HL-60 (cell line): ENCODE data around the gene CLCNKA.
"Not testable (repeated sequence)": the region's sequence is repeated elsewhere in the genome, so short reads cannot be mapped to it uniquely, and the experiment has no call there.

ENCODE experiments used
- DNase-seq, 2 experiments: peaks; one replicate each; pipeline ENCODE4 v3.0.0-alpha.2; 2010 to 2020; ENCODE audit warnings: low read depth in 1 of 2, low spot score in 1 of 2
- H3K27ac ChIP-seq: fragments of 250-450 bp; sonication (Bioruptor Pico); replicated peaks from 2 replicates; pipeline ENCODE4 v1.5.1; 2020; ENCODE audit warnings: mild to moderate bottlenecking, moderate library complexity
- H3K27me3 ChIP-seq: fragments of 250-450 bp; sonication (Bioruptor Pico); 2 replicates; pipeline ENCODE4 v1.5.1; 2021; ENCODE audit warnings: mild to moderate bottlenecking, moderate library complexity; ENCODE audit not compliant: insufficient read depth, poor library complexity, severe bottlenecking
- H3K4me3 ChIP-seq: replicated peaks from 2 replicates; pipeline ENCODE4 v1.5.1; 2011; ENCODE audit warnings: mild to moderate bottlenecking, control low read depth, low read length; ENCODE audit not compliant: insufficient read depth
- GABPA ChIP-seq: IDR thresholded peaks from 2 replicates; pipeline ENCODE4 v1.6.1; 2012; ENCODE audit warnings: low read depth
- POLR2AphosphoS5 ChIP-seq: IDR thresholded peaks from 2 replicates; pipeline ENCODE4 v1.6.1; 2012; ENCODE audit warnings: low read depth
- REST ChIP-seq: IDR thresholded peaks from 2 replicates; pipeline ENCODE4 v1.6.1; 2012; ENCODE audit warnings: low read depth; ENCODE audit not compliant: insufficient replicate concordance
- SPI1 ChIP-seq: IDR thresholded peaks from 2 replicates; pipeline ENCODE4 v1.6.1; 2012; ENCODE audit warnings: low read depth, mild to moderate bottlenecking, borderline replicate concordance
- TF ChIP-seq, protein P1 (sequence below): IDR thresholded peaks from one replicate; pipeline ENCODE4 v1.5.1; 2011; ENCODE audit warnings: low read length, control low read depth, inconsistent platforms; ENCODE audit not compliant: insufficient read depth

CLCNKA gene

GRCh38 chr1:16061266-16061665 lies 39.4 kb downstream of the CLCNKA start:
- H3K27me3 ChIP-seq = peaks cover 23% of the 10 kb centered on the region
- H3K4me3 ChIP-seq = no peak overlapping the region
- H3K27ac ChIP-seq = no peak overlapping the region
- TF ChIP-seq POLR2AphosphoS5 (no peak), SPI1 (no peak), REST (no peak), GABPA (no peak)
- TF ChIP-seq, protein P1, sequence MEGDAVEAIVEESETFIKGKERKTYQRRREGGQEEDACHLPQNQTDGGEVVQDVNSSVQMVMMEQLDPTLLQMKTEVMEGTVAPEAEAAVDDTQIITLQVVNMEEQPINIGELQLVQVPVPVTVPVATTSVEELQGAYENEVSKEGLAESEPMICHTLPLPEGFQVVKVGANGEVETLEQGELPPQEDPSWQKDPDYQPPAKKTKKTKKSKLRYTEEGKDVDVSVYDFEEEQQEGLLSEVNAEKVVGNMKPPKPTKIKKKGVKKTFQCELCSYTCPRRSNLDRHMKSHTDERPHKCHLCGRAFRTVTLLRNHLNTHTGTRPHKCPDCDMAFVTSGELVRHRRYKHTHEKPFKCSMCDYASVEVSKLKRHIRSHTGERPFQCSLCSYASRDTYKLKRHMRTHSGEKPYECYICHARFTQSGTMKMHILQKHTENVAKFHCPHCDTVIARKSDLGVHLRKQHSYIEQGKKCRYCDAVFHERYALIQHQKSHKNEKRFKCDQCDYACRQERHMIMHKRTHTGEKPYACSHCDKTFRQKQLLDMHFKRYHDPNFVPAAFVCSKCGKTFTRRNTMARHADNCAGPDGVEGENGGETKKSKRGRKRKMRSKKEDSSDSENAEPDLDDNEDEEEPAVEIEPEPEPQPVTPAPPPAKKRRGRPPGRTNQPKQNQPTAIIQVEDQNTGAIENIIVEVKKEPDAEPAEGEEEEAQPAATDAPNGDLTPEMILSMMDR = no peak
- DNase-seq = no peak

DNA sequence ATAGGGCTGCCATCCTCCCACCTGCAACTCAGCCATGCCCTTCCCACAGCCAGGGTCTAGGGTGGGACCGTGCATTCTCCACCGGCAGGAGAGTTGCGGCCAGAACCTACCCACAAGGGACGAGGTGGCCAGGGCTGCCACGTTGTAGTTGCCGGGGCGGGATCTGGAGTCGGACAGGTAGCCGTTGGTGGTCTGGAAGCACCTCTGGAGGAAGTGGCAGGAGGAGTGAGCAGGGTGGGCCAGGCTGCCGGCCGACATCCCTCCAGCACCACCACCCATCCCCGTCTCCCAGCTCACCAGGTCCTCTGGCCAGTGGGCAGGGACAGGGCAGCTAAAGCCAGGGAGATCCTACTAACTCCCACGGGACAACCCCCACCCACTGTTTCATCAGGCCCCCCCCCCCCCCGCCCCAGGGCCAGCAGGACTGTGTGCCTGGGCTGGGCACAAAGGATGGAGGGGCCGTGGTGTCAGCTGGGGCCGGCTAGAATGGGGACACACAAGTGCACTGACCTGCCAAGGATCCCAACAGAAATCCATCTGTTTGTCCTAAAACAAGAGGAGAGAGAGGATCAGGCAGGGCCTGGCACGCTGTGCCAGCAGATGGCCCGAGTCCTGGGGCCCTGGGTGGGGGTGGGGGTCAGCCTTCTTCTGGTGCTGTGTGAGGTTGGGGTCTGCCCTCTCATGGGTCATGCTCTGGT lies 40.3 kb downstream of the CLCNKA start:
- DNase-seq, H3K27ac ChIP-seq, H3K4me3 ChIP-seq: not testable (repeated sequence)
- peaks cover 28% of the 10 kb centered on the region for H3K27me3 ChIP-seq

GRCh38 chr1:16062687-16063075 lies 40.8 kb downstream of the CLCNKA start:
- not testable (repeated sequence) for DNase-seq, H3K4me3 ChIP-seq, H3K27ac ChIP-seq
- H3K27me3 ChIP-seq = peaks cover 34% of the 10 kb centered on the region

GRCh38 chr1:16063226-16063829 lies 41.5 kb downstream of the CLCNKA start:
- no peak overlapping the region for H3K27ac ChIP-seq
- H3K27me3 ChIP-seq = peaks cover 38% of the 10 kb centered on the region
- TF ChIP-seq, protein P1 = no peak
- TF ChIP-seq SPI1 (no peak), POLR2AphosphoS5 (no peak), REST (no peak), GABPA (no peak)
- no peak for DNase-seq
- H3K4me3 ChIP-seq = no peak overlapping the region

DNA sequence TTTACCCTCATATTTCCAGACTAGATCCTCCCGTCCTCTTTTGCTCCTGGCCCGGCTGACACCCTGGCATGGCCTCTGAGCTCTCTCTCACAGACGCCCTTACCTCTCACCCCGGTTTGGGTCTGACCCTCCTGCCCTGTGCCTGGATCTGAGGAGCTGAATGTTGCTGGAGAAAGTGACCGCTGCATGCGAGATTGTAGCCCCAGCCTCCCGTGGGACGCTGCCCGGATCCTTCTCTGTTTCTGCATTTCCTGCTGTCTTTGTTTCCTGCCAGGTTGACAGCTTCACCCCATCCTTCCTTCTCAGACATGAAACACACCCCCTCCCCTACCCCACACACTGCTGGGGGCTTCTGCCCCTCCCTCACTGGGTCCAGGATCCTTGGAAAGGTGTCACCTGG lies 42.1 kb downstream of the CLCNKA start:
- DNase-seq = no peak
- Histone ChIP-seq H3K4me3 (no peak overlapping the region), H3K27ac (no peak overlapping the region), H3K27me3 (peaks cover 42% of the 10 kb centered on the region)
- TF ChIP-seq POLR2AphosphoS5 = no peak
- no peak for TF ChIP-seq SPI1
- no peak for TF ChIP-seq GABPA
- no peak for TF ChIP-seq REST
- TF ChIP-seq, protein P1 = no peak
